CD4-positive, alpha-beta T cell (primary cell): ENCODE data around the gene ARMC10. TPM values are rescaled to one million over a fixed set of nuclear protein-coding genes. Genes with fewer than 3 reads are reported as not detected.
"Not testable (repeated sequence)": the region's sequence is repeated elsewhere in the genome, so short reads cannot be mapped to it uniquely, and the experiment has no call there.

ENCODE experiments used
- ATAC-seq: fragments of 200-7000 bp; cut with Tn5 transposase; one replicate; pipeline ENCODE4 v1.10.0; 2022; ENCODE audit warnings: mild to moderate bottlenecking; ENCODE audit not compliant: poor library complexity
- CTCF ChIA-PET: fragments of 350-600 bp; sonication (Branson Sonifier 250); formaldehyde crosslinking; loops from one replicate; lab custom pipeline; 2021; ENCODE audit warnings: antibody characterized with exemption, inconsistent platforms; lab: Charles Lee
- POLR2A ChIA-PET: fragments of 350-600 bp; sonication (Branson Sonifier 250); formaldehyde crosslinking; loops from one replicate; lab custom pipeline; 2021; ENCODE audit warnings: antibody characterized with exemption, inconsistent platforms; lab: Charles Lee
- DNase-seq, 14 experiments: peaks; one replicate each; pipeline ENCODE4 v3.0.0-alpha.2; 2013 to 2020; ENCODE audit warnings: mixed read lengths in 2 of 14
- H3K27ac ChIP-seq, 2 donors: one replicate each; pipeline versions ENCODE4 v1.5.1 to v1.7.0; 2013; ENCODE audit warnings: low read length in 2 of 2, low read depth in 1 of 2, mild to moderate bottlenecking in 1 of 2
- H3K27me3 ChIP-seq, 2 experiments: 1 replicate in 1 of 2; 2 replicates in 1 of 2; pipeline versions ENCODE4 v1.6.1 to v1.7.0; 2013; ENCODE audit warnings: low read length in 2 of 2, control low read depth in 1 of 2, mild to moderate bottlenecking in 1 of 2, moderate library complexity in 1 of 2; ENCODE audit not compliant: insufficient read depth in 2 of 2, control insufficient read depth in 1 of 2
- H3K36me3 ChIP-seq: one replicate; pipeline ENCODE4 v1.6.1; 2013; ENCODE audit warnings: low read length, control low read depth; ENCODE audit not compliant: insufficient read depth
- H3K4me1 ChIP-seq: one replicate; pipeline ENCODE4 v1.6.1; 2013; ENCODE audit warnings: low read length, control low read depth; ENCODE audit not compliant: insufficient read depth
- H3K4me3 ChIP-seq: one replicate; pipeline ENCODE4 v1.5.1; 2013; ENCODE audit warnings: mild to moderate bottlenecking, low read length, moderate library complexity
- H3K9me3 ChIP-seq, 2 experiments: 1 replicate in 1 of 2; 2 replicates in 1 of 2; pipeline versions ENCODE4 v1.6.1 to v1.7.0; 2013; ENCODE audit warnings: low read length in 2 of 2, mild to moderate bottlenecking in 2 of 2, control low read depth in 1 of 2, moderate library complexity in 1 of 2; ENCODE audit not compliant: control insufficient read depth in 1 of 2, insufficient read depth in 1 of 2
- H3K27ac Mint-ChIP-seq: one replicate; pipeline ENCODE4 v1.8.0; 2020; ENCODE audit warnings: mixed read lengths
- H3K27me3 Mint-ChIP-seq: one replicate; pipeline ENCODE4 v1.8.0; 2021; ENCODE audit warnings: mixed read lengths
- H3K36me3 Mint-ChIP-seq: one replicate; pipeline ENCODE4 v1.8.0; 2021; ENCODE audit warnings: low read depth, mixed read lengths
- H3K4me1 Mint-ChIP-seq: one replicate; pipeline ENCODE4 v1.8.0; 2021; ENCODE audit warnings: low read depth, mixed read lengths
- H3K4me3 Mint-ChIP-seq: one replicate; pipeline ENCODE4 v1.8.0; 2020; ENCODE audit warnings: mild to moderate bottlenecking, mixed read lengths
- H3K9me3 Mint-ChIP-seq: one replicate; pipeline ENCODE4 v1.8.0; 2020; ENCODE audit warnings: mixed read lengths
- CTCF ChIP-seq: fragments of 200-600 bp; IDR thresholded peaks from one replicate; pipeline ENCODE4 v1.8.0; 2022; ENCODE audit warnings: antibody characterized with exemption, mild to moderate bottlenecking
- intact Hi-C, 2 experiments: fragments of 100-400 bp; cut with DNase I in 1 of 2; cut with micrococcal nuclease in 1 of 2; formaldehyde crosslinking; loops; one replicate each; pipeline versions ENCODE4 v1.15.1 to v1.9.0; 2023 to 2025; cut with DNase I, micrococcal nuclease
- total RNA-seq, 174 experiments: library from RNA in 2 of 174; stranded (reverse) in 2 of 174; gene quantifications; one replicate each; pipeline ENCODE4 v1.2.3 and lab custom pipeline; 2021 to 2026

The ARMC10 gene
- total RNA-seq, 2 experiments from 2014 or later: 6.0 to 6.9 TPM

GRCh38 chr7:103077318-103077717 lies 2.4 kb downstream of the ARMC10 start:
- Mint-ChIP-seq H3K9me3 (no peaks in the 10 kb centered on the region), H3K4me1 (peaks cover 46% of the 10 kb centered on the region), H3K4me3 (peak overlapping the region; percentile 52), H3K36me3 (peaks cover 10% of the 10 kb centered on the region), H3K27me3 (no peaks in the 10 kb centered on the region), H3K27ac (no peak overlapping the region)
- ChIA-PET POLR2A (no interaction called here), CTCF (no interaction called here)
- peaks cover 5% of the 10 kb centered on the region for H3K36me3 ChIP-seq
- no peak for TF ChIP-seq CTCF
- peaks cover 29% of the 10 kb centered on the region for H3K4me1 ChIP-seq
- no peaks in the 10 kb centered on the region for H3K27me3 ChIP-seq
- no peaks in the 10 kb centered on the region for H3K9me3 ChIP-seq
- H3K27ac ChIP-seq: no peak overlapping the region
- DNase-seq (no peak), ATAC-seq (no peak)
- H3K4me3 ChIP-seq: no peak overlapping the region
- intact Hi-C loops: loop anchor here in 1 of 2 experiments (5.0 to 10.0 kb wide), 4 partner anchors 265 to 1263 kb away; partner anchors contain the start of genes CUX1, DNAJC2, ORC5 and SH2B2

GRCh38 chr7:103078226-103078625 lies 3.3 kb downstream of the ARMC10 start:
- H3K9me3 ChIP-seq, POLR2A ChIA-PET, H3K9me3 Mint-ChIP-seq, H3K27me3 Mint-ChIP-seq, DNase-seq, H3K27ac ChIP-seq, H3K27me3 ChIP-seq, ATAC-seq, H3K4me3 ChIP-seq, CTCF ChIA-PET: not testable (repeated sequence)
- Mint-ChIP-seq H3K27ac (peak overlapping the region; percentile 20), H3K4me3 (peak overlapping the region; percentile 48), H3K4me1 (peaks cover 53% of the 10 kb centered on the region), H3K36me3 (peaks cover 18% of the 10 kb centered on the region)
- Histone ChIP-seq H3K36me3 (peaks cover 12% of the 10 kb centered on the region), H3K4me1 (peaks cover 29% of the 10 kb centered on the region)
- intact Hi-C loops: loop anchor here in 1 of 2 experiments (5.0 to 10.0 kb wide), 4 partner anchors 264 to 1263 kb away; partner anchors contain the start of genes CUX1, DNAJC2, ORC5 and SH2B2

GRCh38 chr7:103079836-103080235 lies 4.9 kb downstream of the ARMC10 start:
- peaks cover 20% of the 10 kb centered on the region for H3K4me1 ChIP-seq
- TF ChIP-seq CTCF: no peak
- Mint-ChIP-seq H3K27me3 (no peaks in the 10 kb centered on the region), H3K27ac (no peak overlapping the region), H3K4me1 (peaks cover 42% of the 10 kb centered on the region), H3K9me3 (no peaks in the 10 kb centered on the region), H3K36me3 (peaks cover 34% of the 10 kb centered on the region), H3K4me3 (no peak overlapping the region)
- H3K4me3 ChIP-seq: no peak overlapping the region
- DNase-seq (no peak), ATAC-seq (no peak)
- no peaks in the 10 kb centered on the region for H3K9me3 ChIP-seq
- ChIA-PET POLR2A (interaction anchor here (0.6 kb wide), 1 partner anchor 271 kb away, joined by 3 read pairs; no protein-coding TSS in a partner anchor), CTCF (no interaction called here)
- no peak overlapping the region for H3K27ac ChIP-seq
- intact Hi-C loops: loop anchor here in 1 of 2 experiments (5.0 to 10.0 kb wide), 4 partner anchors 262 to 1265 kb away; partner anchors contain the start of genes CUX1, DNAJC2, ORC5 and SH2B2
- no peaks in the 10 kb centered on the region for H3K27me3 ChIP-seq
- H3K36me3 ChIP-seq: peaks cover 27% of the 10 kb centered on the region

GRCh38 chr7:103080923-103081322 lies 6.0 kb downstream of the ARMC10 start:
- Mint-ChIP-seq H3K36me3 (peaks cover 39% of the 10 kb centered on the region), H3K9me3 (no peaks in the 10 kb centered on the region), H3K4me3 (no peak overlapping the region), H3K4me1 (peaks cover 35% of the 10 kb centered on the region), H3K27me3 (no peaks in the 10 kb centered on the region), H3K27ac (no peak overlapping the region)
- no peak for TF ChIP-seq CTCF
- DNase-seq (no peak), ATAC-seq (no peak)
- Histone ChIP-seq H3K36me3 (peaks cover 30% of the 10 kb centered on the region), H3K4me1 (peaks cover 14% of the 10 kb centered on the region), H3K27ac (no peak overlapping the region), H3K27me3 (no peaks in the 10 kb centered on the region), H3K4me3 (no peak overlapping the region), H3K9me3 (no peaks in the 10 kb centered on the region)
- intact Hi-C loops: no loop called here
- ChIA-PET CTCF (interaction anchor here (0.7 kb wide), 1 partner anchor 19 kb away, joined by 5 read pairs; no protein-coding TSS in a partner anchor), POLR2A (no interaction called here)
